Activated T-helper 17 cell treated with anti-CD3 and anti-CD28 coated beads, Interleukin-2, amount 50 U/mL, for 72 hours (primary cell): ENCODE measurements around the gene LUC7L2. TPM values are rescaled to one million over a fixed set of nuclear protein-coding genes. Genes with fewer than 3 reads are reported as not detected.
A peak's percentile ranks its signal among the peaks of the same experiment; 100 is the strongest.

Source experiments
- ATAC-seq: fragments of 150-1000 bp; cut with Tn5 transposase; replicated peaks from 2 replicates; pipeline ENCODE4 v1.10.0; 2021; ENCODE audit warnings: mild to moderate bottlenecking, moderate library complexity
- H3K27ac Mint-ChIP-seq: one replicate; pipeline ENCODE4 v1.8.0; 2022; ENCODE audit warnings: mixed read lengths
- H3K27me3 Mint-ChIP-seq: one replicate; pipeline ENCODE4 v1.8.0; 2022; ENCODE audit warnings: mixed read lengths
- H3K36me3 Mint-ChIP-seq: one replicate; pipeline ENCODE4 v1.8.0; 2022; ENCODE audit warnings: low read depth, mild to moderate bottlenecking, mixed read lengths
- H3K4me1 Mint-ChIP-seq: one replicate; pipeline ENCODE4 v1.8.0; 2022; ENCODE audit warnings: mixed read lengths
- H3K4me3 Mint-ChIP-seq: one replicate; pipeline ENCODE4 v1.8.0; 2022; ENCODE audit warnings: mild to moderate bottlenecking, mixed read lengths
- H3K9me3 Mint-ChIP-seq: one replicate; pipeline ENCODE4 v1.8.0; 2022; ENCODE audit warnings: mixed read lengths
- total RNA-seq, 2 donors: library from RNA; stranded (reverse); gene quantifications; one replicate each; pipeline ENCODE4 v1.2.3, GENCODE V29; 2022

Gene LUC7L2
- total RNA-seq, 2 donors from 2014 or later = 115 to 130 TPM

DNA sequence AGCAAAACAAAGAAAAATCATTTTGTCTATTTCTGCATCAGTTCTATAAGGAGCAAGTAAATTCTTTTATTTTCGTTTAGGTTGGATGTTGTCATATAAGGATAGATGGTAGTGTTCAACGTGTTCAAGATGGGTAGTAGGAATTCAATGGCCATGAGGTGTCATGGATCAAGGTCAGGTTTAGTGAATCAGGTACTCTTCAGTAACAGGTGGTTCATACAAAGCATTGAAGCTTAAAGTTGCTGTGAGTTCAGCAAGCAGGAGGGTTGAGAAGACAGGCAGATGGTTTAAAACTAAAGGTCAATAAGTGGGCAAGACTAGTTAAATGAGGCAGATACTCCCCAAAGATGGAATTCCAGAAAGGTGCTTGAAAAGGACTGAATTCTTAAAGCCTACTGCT, 5.6 kb downstream of the LUC7L2 start:
- ATAC-seq = no peak
- peak overlapping the region; percentile 7 for H3K4me3 Mint-ChIP-seq
- H3K36me3 Mint-ChIP-seq = peaks cover 94% of the 10 kb centered on the region
- peaks cover 42% of the 10 kb centered on the region for H3K4me1 Mint-ChIP-seq
- H3K9me3 Mint-ChIP-seq = no peaks in the 10 kb centered on the region
- no peaks in the 10 kb centered on the region for H3K27me3 Mint-ChIP-seq
- no peak overlapping the region for H3K27ac Mint-ChIP-seq

DNA sequence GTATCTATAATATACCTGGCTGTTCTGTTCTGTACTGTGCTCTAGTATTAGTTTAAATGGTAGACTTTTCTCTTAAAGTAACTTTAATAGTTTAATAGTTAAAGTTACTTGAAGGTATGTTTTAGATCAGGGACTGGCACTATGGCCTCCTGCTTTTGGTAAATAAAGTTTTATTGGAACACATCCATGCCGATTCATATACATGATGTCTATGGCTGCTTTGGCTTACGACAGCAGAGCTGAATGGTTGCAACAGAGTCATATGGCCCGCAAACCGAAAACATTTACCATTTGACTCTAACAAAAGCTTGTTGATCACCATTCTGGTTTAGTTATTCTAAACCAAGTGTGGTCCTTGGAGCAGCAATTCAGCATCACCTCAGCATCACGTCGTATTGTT, 6.7 kb downstream of the LUC7L2 start:
- no peak overlapping the region for H3K27ac Mint-ChIP-seq
- H3K4me3 Mint-ChIP-seq = no peak overlapping the region
- no peaks in the 10 kb centered on the region for H3K27me3 Mint-ChIP-seq
- H3K4me1 Mint-ChIP-seq = peaks cover 52% of the 10 kb centered on the region
- H3K36me3 Mint-ChIP-seq = peaks cover 94% of the 10 kb centered on the region
- no peaks in the 10 kb centered on the region for H3K9me3 Mint-ChIP-seq
- ATAC-seq = no peak

DNA sequence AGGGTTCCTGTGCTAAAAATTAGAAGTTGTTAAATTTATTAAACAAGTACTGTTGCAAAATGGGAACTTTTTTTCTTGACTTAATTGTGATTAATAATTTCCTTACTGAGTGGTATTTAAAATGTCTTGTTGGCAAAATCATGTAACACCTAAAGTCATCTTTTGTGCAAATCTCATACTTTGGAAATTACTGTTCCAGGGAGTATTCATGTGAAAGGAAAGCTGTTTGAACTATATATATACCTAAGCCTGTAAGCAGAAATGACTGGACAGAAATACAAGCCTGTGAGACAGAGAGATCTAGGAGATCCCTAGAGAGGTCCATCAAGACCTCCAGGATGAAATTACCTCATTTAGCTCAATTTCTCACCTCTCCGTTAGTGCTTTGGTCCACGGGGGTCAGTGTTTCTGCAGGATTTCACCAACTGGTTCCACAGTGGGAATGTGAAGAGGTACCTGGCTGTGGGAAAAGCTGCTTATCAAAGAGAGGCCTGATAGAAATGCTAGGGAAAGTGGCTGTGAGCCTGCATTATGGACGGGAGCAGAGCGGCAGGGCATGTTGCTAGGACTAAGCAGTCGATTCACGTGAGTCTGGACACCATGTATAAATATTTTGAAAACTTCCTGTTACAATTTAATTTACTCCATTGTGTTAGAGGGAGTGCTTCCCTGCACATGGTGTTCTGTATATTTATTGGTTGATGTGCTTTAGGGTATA, 7.9 kb downstream of the LUC7L2 start:
- no peak for ATAC-seq
- H3K9me3 Mint-ChIP-seq = no peaks in the 10 kb centered on the region
- peaks cover 96% of the 10 kb centered on the region for H3K36me3 Mint-ChIP-seq
- no peak overlapping the region for H3K27ac Mint-ChIP-seq
- H3K4me3 Mint-ChIP-seq = peak overlapping the region; percentile 10
- peaks cover 48% of the 10 kb centered on the region for H3K4me1 Mint-ChIP-seq
- H3K27me3 Mint-ChIP-seq = no peaks in the 10 kb centered on the region

DNA sequence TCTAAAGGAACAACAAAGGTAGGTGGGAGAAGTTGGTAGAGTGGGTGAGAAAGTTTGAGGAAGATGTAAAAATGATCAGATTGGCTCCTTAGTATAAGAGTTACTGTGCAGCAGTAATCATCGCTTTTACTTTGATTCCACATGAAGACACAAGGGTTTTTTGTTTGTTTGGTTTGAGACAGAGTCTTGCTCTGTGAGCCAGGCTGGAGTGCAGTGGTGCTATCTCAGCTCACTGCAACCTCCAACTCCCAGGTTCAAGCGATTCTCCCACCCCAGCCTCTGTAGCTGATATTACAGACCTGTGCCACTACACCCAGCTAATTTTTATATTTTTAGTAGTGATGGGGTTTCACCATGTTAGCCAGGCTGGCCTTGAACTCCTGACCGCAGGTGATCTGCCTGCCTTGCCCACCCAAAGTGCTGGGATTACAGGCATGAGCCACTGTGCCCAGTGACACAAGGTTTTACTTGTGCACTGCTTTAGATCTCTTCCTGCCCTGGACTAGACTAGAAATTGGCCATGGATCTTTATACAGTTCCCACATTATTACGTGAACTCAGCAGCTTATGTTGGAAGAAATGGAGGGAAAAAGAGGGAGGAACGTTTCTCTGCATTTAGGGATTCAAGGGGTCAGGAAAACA, 10.7 kb downstream of the LUC7L2 start:
- no peaks in the 10 kb centered on the region for H3K9me3 Mint-ChIP-seq
- no peak overlapping the region for H3K4me3 Mint-ChIP-seq
- H3K4me1 Mint-ChIP-seq = peaks cover 37% of the 10 kb centered on the region
- ATAC-seq = no peak
- no peaks in the 10 kb centered on the region for H3K27me3 Mint-ChIP-seq
- peak overlapping the region; percentile 44 for H3K27ac Mint-ChIP-seq
- H3K36me3 Mint-ChIP-seq = peaks cover 94% of the 10 kb centered on the region

DNA sequence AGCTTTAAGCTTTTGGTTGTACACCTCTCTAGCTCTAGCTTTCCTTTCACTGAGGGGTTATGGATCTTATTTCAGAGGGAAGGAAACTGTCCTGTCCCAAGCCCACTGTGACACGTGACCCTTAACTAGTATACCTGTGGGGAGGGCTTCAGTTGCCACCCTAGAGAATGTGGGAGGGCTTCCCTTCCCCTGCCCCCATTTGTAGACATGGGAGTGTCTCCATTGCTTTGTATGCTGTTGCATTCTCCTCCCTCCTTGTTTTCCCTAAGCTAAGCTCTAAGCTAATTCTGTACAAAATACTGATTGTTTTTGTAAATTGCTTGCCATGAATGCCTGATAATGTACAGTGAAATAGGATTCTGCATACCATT, 11.2 kb downstream of the LUC7L2 start:
- no peaks in the 10 kb centered on the region for H3K9me3 Mint-ChIP-seq
- H3K27ac Mint-ChIP-seq = no peak overlapping the region
- peaks cover 94% of the 10 kb centered on the region for H3K36me3 Mint-ChIP-seq
- ATAC-seq = no peak
- H3K4me1 Mint-ChIP-seq = peaks cover 32% of the 10 kb centered on the region
- H3K27me3 Mint-ChIP-seq = no peaks in the 10 kb centered on the region
- H3K4me3 Mint-ChIP-seq = no peak overlapping the region

DNA sequence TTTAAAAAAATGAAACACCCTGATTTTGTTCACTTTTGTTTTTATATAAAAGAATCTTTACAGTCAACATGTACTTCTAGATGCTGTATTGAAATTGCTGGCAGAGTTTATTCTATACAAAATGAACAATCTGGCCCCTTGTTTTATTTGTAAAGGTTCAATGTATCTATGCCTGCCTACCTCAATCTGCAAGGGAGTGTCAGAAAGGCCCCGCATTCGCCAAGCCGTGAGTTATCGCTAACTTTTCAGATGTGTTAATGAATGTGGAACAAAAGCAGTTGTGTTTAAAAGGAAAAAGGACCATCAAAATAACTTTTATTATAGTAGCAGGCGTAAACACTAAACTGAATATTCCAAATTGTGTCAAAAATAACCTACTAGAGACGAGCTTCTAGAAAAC, 14.6 kb downstream of the LUC7L2 start:
- Mint-ChIP-seq H3K27ac (peak overlapping the region; percentile 38), H3K4me1 (peaks cover 26% of the 10 kb centered on the region), H3K36me3 (peaks cover 98% of the 10 kb centered on the region), H3K4me3 (no peak overlapping the region), H3K9me3 (no peaks in the 10 kb centered on the region), H3K27me3 (no peaks in the 10 kb centered on the region)
- ATAC-seq = no peak

DNA sequence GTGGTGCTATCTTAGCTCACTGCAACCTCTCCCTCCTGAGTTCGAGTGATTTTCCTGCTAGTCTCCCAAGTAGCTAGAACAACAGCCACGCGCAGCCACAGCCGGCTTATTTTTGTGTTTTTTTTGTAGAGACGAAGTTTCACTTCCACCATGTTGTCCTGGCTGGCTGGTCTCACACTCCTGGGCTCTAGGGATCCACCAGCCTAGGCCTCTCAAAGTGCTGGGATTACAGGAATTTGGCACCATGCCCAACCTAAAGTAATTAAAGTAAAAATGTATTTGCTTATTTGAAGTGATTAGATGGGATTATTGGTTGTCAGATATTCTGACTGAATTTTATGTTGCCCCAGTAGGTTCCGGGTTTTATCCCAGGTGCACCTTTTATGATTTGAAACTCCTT, 22.7 kb downstream of the LUC7L2 start:
- Mint-ChIP-seq H3K36me3 (peaks cover 95% of the 10 kb centered on the region), H3K4me3 (no peak overlapping the region), H3K9me3 (no peaks in the 10 kb centered on the region), H3K27me3 (no peaks in the 10 kb centered on the region), H3K27ac (no peak overlapping the region), H3K4me1 (peaks cover 3% of the 10 kb centered on the region)
- no peak for ATAC-seq

DNA sequence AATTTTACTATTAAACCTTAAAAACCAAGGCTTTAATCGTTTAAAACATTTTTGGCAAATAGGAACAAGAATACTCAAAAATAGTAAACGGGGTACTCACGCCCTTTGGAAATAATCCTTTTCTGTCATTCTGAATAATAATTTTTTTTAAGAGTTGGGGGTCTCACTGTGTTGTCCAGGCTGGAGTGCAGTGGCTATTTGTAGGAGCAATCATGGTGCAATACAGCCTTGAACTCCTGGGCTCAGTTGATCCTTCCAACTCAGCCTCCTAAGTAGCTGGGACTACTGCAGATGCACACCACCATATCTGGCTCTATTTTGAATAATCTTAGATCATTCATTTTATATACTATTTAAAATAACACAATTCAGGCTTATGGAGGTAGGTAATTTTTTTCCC, 24.9 kb downstream of the LUC7L2 start:
- Mint-ChIP-seq H3K4me1 (peaks cover 15% of the 10 kb centered on the region), H3K27ac (no peak overlapping the region), H3K27me3 (no peaks in the 10 kb centered on the region)

DNA sequence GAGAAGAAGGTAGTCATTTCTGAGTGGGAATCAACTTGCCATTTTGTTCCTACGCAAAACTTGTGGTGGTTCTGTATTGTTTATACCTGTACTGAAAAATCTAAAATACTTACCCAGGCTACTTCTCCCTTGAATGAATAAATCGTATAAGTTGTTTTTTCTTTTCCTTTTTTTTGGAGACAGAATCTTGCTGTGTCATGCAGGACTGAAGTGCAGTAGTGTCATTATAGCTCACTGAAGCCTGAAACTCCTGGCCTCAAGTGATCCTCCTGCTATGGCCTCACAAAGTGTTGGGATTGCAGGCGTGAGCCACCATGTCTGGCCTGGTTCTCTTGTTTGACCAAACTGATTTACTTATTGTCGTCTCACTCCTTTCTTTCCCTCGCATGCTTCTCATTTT, 27.9 kb downstream of the LUC7L2 start:
- no peaks in the 10 kb centered on the region for H3K27me3 Mint-ChIP-seq
- H3K4me1 Mint-ChIP-seq = peaks cover 15% of the 10 kb centered on the region
- ATAC-seq = no peak
- H3K27ac Mint-ChIP-seq = peak overlapping the region; percentile 62
- H3K9me3 Mint-ChIP-seq = no peaks in the 10 kb centered on the region
- peaks cover 98% of the 10 kb centered on the region for H3K36me3 Mint-ChIP-seq
- no peak overlapping the region for H3K4me3 Mint-ChIP-seq

More for the DNA sequence above, 24.9 kb downstream of the LUC7L2 start:
- Mint-ChIP-seq H3K36me3 (peaks cover 95% of the 10 kb centered on the region), H3K4me3 (no peak overlapping the region), H3K9me3 (no peaks in the 10 kb centered on the region)
- ATAC-seq = no peak

DNA sequence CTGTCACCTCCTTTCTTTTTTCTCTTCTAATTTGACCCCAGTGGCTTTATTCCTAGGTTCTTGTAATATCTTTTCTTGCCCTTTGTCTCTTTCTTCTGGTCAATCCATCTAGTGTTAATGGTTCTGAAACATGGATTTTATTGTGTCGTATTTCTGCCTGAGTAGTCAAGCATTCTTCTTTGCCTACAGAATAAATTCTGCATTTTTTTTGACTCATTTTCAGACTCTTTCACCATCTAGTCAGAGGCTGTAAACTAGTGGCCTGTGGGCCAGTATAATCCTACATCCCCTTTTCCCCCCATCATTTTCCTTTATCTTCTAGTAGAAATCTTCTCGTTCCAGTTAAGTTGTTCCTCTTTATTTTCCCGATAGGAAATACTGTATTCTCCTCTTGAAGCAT, 29.4 kb downstream of the LUC7L2 start:
- peaks cover 22% of the 10 kb centered on the region for H3K4me1 Mint-ChIP-seq
- H3K27me3 Mint-ChIP-seq = no peaks in the 10 kb centered on the region
- H3K9me3 Mint-ChIP-seq = no peaks in the 10 kb centered on the region
- H3K36me3 Mint-ChIP-seq = peaks cover 100% of the 10 kb centered on the region
- no peak overlapping the region for H3K4me3 Mint-ChIP-seq
- ATAC-seq = no peak
- peak overlapping the region; percentile 8 for H3K27ac Mint-ChIP-seq

DNA sequence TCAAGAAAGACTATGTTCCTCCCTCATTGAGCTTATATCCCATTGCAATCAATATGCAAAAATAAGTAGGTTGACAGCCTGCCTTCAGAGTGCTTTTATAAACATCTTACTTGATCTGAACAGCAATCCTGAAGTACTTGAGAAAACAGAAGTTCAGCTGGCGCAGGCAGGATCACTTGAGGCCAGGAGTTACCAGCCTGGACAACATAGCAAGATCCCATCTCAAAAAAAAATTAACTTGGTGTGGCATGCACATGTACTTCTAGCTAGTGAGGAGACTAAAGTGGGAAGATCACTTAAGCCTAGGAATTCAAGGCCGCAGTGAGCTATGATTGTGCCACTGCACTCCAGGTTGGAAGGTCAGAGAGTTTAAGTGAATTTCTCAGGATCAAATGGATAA, 30.1 kb downstream of the LUC7L2 start:
- Mint-ChIP-seq H3K27me3 (no peaks in the 10 kb centered on the region), H3K4me1 (peaks cover 28% of the 10 kb centered on the region), H3K4me3 (no peak overlapping the region), H3K9me3 (no peaks in the 10 kb centered on the region), H3K36me3 (peaks cover 100% of the 10 kb centered on the region), H3K27ac (peak overlapping the region; percentile 8)
- no peak for ATAC-seq

DNA sequence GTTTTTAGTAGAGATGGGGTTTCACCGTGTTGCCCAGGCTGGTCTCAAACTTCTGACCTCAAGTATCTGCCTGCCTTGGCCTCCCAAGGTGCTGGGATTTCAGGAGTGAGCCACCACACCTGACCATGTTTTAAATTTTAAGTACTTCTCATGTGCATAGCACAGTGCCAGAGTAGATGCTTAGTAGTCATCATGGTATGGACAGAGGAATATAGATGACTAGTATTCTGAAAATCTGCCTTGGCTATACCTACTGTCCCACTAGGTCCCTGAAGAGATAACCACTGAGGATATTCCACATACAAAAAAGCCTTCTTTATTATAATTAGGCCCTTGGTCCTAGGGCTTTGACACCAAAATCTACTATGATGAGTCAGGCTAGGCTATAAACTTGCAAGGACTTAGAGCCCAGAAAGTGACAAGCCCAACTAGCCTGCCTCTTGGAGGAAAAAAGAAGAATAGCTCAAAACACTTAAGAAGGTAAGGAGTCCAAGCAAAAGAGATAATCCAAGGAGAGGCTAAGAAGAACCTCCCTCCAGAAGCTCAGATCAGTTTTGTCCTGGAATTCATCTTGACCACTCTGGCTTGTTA, 34.0 kb downstream of the LUC7L2 start:
- H3K4me3 Mint-ChIP-seq = peak overlapping the region; percentile 38
- no peaks in the 10 kb centered on the region for H3K27me3 Mint-ChIP-seq
- peak; percentile 42 for ATAC-seq
- peaks cover 28% of the 10 kb centered on the region for H3K4me1 Mint-ChIP-seq
- H3K36me3 Mint-ChIP-seq = peaks cover 99% of the 10 kb centered on the region
- peak overlapping the region; percentile 60 for H3K27ac Mint-ChIP-seq
- H3K9me3 Mint-ChIP-seq = no peaks in the 10 kb centered on the region

DNA sequence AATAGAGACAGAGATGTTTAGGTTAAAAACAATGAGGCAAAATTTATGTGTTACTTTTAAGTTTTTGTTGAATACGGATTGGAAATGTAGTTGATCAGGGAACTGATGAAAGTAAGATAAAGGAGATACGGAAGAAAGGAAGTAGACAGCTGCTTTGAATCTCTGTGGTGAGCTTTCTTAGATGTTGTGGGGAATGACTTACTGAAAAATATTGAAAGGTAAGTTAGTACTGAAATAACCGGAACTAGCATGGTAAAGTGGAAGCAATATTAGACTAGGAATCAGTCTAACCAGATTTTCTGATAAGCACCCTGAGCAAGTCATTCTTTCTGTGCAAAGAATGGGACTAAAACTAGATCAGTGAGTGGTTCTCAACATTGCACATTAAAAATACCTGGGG, 34.8 kb downstream of the LUC7L2 start:
- peaks cover 99% of the 10 kb centered on the region for H3K36me3 Mint-ChIP-seq
- no peaks in the 10 kb centered on the region for H3K9me3 Mint-ChIP-seq
- H3K4me1 Mint-ChIP-seq = peaks cover 24% of the 10 kb centered on the region
- H3K4me3 Mint-ChIP-seq = peak overlapping the region; percentile 38
- H3K27me3 Mint-ChIP-seq = no peaks in the 10 kb centered on the region
- ATAC-seq = peak; percentile 65
- H3K27ac Mint-ChIP-seq = peak overlapping the region; percentile 60

DNA sequence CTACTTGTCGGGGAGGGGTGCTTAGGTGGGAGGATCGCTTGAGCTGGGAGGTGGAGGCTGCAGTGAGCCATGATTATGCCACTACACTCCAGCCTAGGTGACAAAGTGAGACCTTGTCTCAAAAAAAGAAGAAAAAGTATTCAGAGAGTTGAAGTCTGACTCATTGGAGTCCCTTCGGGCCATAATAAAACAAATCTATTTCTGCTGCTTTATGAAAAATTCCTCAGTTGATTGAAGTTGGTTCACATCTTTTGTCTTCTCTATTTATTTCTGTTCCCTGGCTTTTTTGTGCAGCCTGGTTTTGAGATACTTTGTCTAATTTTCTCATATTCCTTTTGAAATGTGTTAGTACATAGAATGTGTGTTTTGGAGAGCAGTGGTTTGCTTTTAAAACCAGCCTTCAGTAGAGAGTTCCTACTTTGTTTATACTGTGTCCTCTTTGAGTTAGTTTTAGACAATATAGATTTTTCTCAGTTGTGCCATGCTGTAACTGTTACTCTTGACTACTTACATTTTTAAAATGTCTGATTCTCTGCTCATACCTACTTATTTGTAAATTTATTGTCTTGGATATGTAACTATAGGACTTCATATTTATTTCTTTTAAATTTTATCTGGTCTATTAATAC, 36.7 kb downstream of the LUC7L2 start:
- Mint-ChIP-seq H3K27me3 (no peaks in the 10 kb centered on the region), H3K27ac (no peak overlapping the region), H3K4me3 (no peak overlapping the region), H3K9me3 (no peaks in the 10 kb centered on the region), H3K36me3 (peaks cover 99% of the 10 kb centered on the region), H3K4me1 (peaks cover 24% of the 10 kb centered on the region)
- no peak for ATAC-seq

DNA sequence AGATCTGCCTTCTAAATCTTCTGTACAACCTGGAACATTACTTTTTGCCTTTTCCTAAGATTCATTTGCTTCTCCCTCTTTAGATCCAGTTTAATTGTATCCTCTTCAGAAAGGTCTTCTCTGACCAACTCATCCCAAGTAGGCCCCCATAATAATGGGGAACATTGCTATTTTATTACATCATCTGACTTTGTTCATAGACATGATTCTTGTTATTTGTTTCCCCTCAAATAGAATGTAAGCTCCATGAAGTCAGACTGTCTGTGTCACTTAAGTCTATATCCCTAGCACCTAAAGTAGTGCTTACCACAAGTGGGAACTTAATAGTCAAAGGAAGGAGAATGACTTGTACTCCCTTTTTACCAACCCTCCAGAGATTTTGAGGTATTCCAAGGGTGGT, 37.5 kb downstream of the LUC7L2 start:
- ATAC-seq = no peak
- Mint-ChIP-seq H3K9me3 (no peaks in the 10 kb centered on the region), H3K36me3 (peaks cover 99% of the 10 kb centered on the region), H3K4me1 (peaks cover 24% of the 10 kb centered on the region), H3K27me3 (no peaks in the 10 kb centered on the region), H3K27ac (peak overlapping the region; percentile 39), H3K4me3 (no peak overlapping the region)
